Stimulated activated CD4-positive, alpha-beta T cell treated with anti-CD3 and anti-CD28 coated beads, Interleukin-1b, Interleukin-23, amount 100 ng/mL, for 4 hours (primary cell): ENCODE measurements around the gene DMD.
"Not testable (repeated sequence)": the region's sequence is repeated elsewhere in the genome, so short reads cannot be mapped to it uniquely, and the experiment has no call there.

ENCODE experiments used
- DNase-seq, 2 donors: peaks; one replicate each; pipeline ENCODE4 v3.0.0-alpha.2; 2020; ENCODE audit warnings: low read depth in 2 of 2

DMD gene

DNA sequence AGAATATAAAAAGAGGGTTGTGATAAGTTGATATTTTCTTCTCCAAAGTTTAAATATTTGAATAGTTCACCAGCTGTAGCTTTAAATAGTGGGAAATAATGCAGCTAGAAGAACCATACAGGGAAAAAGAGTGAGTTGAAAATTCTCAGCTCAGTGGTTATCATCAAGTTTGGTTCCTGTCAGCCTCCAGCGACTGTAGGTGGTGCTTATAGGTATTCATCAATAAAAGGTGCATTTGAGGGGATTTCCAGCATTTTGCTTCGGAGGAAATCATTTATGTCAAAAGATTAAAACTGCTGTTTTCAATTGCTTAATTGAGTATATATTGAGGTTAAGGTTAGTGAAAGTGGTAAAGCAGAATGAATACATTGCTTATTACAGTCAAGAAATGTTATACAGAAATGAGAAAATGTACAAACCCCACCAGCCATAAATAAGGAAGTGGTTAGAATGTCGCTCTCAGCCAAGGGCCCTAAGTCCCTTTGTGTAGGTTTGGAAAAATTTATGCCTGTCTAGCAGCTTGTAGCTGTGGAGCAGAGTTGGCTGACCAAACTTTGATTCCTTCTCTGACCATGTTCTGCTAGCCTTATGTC is 1606.6 kb downstream of the DMD start:
- DNase-seq, result no peak

DNA sequence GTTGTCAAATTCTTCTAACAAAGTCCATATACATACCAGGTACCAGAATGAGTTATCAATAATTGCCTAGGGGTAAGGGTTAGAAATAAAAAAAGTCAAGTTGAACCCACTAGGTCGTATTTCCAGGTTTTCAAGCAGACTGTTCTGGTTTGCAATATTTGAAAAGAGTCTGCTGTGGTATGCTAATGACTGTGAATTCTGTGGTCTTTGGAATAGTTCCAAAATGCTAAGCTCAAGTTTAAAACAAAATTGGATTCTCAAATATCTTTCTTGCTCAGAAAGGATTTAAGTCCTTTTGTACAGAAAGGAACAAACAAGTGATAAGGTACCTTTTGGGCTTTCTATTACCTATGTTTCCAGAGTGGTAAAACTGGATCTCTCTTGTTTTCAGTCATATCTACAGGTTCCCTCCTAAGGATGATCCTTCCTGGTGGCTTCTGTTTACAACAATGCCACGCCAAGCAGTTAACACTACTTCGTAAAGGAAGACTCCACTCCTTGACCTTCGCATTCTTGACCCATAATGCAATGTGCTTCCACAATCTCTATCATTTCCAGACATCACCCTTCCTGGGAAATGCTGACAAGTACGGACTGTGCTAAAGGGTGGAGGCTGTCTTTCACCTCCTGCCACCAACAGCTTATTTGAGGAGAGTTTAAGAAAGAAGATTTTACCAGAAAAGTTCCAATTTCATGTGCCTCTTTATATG is 1607.8 kb downstream of the DMD start:
- DNase-seq, result no peak

DNA sequence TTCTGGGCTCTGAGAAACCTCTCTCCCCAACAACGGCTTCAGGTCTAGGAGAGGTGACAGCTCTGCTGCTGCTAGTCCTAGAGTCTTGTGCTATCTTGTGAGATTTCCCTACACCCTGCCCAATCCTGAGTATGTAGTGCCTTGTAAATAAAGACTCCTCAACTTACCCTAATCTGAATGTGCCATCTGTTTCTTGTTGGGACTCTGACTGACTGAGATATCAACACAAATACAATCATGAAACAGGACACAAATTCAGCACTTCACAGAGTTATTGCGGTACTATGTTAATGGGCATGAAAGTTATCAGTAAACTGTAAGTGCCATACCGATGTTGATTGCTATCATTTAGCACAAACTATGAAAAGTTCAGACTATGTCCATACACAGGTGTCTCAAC is 1610.5 kb downstream of the DMD start:
- no peak for DNase-seq

DNA sequence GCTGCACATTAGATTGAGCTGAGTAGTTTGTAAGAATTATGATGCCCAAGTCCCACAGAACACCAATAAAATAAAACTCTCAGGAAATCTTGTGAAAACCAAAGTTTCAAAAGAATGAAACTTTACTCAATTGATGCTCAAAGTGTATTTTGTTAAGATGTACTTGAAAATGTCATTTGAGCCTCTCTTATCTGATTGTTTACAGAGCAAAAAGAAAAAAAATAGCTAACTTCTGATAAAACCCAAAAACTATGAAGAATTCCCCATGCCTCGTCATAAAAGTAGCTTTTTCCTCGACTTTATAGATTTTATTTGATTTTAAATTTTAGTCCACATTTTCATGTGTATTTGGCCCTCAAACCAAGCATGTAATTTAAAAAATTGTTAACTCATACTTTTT is 1618.0 kb downstream of the DMD start:
- no peak for DNase-seq

DNA sequence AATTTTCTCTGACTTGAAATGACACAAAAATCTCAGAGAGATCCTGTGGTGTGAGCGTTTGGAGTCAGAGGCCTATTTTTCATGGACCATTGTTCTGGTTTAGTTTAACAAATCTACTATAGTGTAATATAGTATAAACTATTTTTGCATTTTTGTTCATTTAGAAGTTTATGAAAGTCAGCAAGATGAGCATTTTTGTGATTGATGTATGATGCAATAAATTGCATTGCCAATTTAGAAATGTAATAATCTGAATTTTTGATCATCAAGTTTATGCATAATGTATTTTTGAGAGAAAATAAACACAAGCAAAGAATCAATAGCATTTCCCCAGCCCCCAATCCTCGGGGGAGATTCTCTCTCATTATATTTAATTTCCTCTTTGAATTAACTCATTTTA is 1620.0 kb downstream of the DMD start:
- DNase-seq, result no peak

DNA sequence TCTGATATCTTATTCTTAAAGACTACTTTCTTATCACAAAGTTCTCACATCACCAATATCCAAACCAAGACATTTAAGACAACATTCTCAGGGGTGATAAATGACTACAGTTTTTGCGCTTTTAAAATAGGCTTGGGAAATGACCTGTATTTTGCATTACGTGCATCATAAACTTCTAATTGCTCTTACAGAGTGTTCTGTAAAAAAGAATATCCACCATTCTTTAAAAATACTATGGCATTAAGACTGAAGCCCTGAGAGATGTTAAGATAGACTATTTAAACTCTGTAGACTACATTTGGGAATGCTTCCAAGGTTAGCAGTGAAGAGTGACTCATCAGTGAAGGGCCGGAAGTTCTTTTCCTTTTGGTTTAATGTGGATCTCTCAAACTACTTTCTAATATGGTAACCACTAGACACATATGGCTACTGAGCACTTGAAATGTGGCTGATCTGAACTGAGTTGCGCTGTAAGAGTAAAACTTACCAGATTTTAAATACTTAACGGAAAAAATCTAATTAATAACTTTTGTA is 1620.7 kb downstream of the DMD start:
- no peak for DNase-seq

GRCh38 chrX:31589503-31589902 is 1621.8 kb downstream of the DMD start:
- DNase-seq, result no peak

DNA sequence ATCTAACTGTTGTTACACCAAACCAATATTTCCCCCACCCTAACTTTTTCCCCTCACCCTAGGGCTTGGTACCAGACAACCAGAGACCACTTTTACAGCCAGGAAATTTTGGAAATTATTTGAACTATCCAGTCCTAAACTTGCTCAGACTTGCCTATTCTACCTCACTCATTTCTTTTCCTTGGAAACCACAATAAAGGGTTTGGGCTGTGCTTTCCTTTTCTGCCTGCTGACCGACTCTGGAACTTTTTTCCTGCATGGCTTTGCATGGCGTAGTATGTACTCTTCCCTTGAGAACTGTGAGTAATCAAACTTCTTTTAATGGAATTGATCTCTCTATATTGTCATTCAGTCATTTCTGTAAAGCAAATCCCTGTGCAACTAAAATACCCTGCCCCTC is 1623.0 kb downstream of the DMD start:
- DNase-seq, result no peak

DNA sequence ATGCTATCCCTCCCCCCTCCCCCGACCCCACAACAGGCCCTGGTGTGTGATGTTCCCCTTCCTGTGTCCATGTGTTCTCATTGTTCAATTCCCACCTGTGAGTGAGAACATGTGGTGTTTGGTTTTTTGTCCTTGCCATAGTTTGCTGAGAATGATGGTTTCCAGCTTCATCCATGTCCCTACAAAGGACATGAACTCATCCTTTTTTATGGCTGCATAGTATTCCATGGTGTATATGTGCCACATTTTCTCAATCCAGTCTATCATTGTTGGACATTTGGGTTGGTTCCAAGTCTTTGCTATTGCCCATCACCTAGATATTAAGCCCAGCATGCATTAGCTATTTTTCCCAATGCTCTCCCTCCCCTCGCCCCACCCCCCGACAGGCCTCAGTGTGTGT is 1627.5 kb downstream of the DMD start:
- not testable (repeated sequence) for DNase-seq

DNA sequence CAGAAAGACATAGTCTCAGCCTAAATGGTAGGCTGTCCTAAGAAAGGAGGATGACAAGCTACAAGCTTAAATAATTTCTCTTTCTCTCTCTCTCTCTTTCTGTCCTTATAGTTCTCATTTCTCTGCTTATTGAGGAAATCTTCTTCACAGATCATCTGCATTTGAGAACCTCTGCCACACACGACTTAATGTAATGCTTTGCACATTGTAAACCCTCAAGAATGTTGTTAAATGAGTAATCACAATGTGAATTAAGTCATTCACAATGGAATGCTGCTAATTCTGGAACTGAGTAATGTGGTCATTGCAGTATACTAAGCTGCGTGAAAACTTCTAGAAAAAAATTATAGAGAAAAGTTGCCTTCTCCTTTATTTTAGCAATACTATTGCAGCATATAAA is 1630.6 kb downstream of the DMD start:
- no peak for DNase-seq

- no peak for DNase-seq
Observed at GRCh38 chrX:31580227-31580626, 1631.1 kb downstream of the DMD start.

GRCh38 chrX:31572360-31572759 is 1639.0 kb downstream of the DMD start:
- DNase-seq, result no peak

DNA sequence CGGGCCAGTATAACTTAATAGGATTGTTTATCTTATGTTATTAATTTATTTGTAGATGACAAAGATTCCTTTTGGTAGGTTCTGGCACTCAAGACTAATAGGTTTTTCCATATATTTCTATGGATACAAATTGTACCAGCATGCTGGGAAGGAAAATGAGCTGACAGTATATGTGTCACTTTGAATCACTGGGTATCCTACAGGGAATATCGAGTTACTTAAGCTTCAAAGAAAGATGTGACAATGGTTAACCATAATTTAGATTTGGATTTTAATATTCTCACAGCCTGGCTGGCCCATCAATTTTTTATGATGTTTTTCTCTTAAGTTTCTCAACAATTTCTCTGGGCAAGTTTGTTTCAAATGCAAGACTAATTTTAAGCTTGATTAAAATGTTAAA is 1640.7 kb downstream of the DMD start:
- no peak for DNase-seq

GRCh38 chrX:31563792-31564191 is 1647.6 kb downstream of the DMD start:
- no peak for DNase-seq

DNA sequence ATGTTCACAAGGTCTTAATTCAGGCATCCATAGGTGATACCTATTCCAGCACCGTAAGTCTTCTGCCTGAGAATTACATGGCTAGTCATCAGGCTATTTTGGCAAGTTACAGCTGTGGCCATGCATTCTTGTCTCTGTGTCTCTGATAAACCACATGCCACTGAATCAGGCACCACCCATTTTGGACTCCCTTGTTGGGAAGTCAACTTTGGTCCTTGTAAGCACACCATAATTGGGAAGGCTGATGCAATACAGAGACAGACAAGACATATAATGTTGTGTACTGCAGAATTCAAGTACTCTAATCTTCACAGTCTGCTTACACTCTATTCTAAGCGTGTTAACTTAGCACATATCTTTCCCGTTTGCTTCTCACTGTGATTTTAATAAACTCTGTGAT is 1655.8 kb downstream of the DMD start:
- no peak for DNase-seq

GRCh38 chrX:31551913-31552312 is 1659.4 kb downstream of the DMD start:
- no peak for DNase-seq

DNA sequence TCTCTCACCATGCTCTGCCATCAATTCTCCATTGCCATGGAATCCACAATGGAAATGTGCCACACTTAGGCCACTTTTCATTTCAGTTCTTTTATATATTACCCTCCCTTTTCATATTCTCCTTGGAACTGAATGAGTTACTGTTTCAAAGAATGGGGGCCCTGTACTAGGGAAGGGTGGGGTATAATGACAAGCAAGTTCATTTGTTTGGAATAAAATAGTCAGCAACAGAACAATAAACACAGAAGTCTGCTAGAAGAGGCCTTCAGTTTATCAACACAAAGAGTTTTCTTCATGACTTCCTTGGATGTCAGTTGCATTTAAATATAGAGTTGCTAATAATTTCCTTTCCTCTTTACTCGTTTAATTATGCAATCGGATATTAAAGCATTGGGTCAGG is 1661.2 kb downstream of the DMD start:
- DNase-seq, result no peak

DNA sequence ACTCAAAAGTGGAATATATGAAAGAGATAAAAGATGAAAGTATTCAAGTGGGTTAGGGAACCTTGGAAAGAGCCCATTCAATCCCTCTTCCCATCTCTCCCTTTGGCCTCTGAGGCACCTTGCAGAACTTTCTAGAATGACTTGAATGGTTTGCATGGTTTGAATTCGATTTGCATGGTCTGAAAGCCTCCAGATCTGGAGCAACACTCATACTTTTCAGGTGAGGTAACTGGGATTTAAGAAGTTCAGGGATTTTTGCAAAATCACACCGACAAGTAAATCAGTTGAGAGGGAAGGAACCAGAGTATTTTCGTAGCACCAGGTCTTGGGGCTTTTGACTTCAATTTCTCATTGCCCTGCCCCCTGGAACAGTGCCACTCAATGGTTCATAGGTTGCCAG is 1663.5 kb downstream of the DMD start:
- no peak for DNase-seq

DNA sequence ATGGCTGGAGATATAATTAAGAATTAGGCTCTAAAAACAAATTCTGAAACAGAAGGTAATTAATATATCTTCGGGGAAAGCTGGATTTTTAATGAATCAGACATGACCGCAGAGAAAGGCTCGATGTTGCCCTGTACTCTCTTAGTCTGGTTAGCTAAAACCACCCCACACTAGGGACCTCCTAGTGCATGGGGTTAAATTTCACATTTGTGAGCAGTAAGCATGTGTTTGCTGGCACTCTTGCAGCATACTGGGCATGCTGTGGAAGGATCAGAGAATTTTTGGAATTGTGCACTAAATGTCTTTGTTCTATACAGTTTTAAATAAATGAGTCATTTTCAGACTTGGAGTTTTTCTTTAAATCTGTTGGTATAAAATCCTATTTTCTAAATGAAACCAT is 1663.9 kb downstream of the DMD start:
- no peak for DNase-seq

DNA sequence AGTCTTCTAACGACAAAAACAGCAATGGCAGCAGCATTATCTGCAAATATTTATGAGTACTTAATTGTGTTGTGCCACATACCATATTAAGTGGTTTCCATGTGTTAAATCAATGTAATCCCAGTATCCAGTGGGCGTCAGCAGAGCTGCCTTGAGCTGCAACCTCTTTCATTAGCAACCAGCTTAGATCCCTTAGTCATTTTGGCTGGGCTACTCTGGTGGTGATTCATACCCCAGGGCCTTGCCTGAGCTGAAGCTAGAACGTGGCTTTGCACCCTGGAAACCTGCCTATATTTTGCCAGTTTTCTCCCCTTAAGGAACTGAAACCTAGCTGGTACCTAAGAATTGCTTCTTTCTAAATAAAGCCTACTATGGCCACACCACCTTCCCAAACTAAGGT is 1665.2 kb downstream of the DMD start:
- DNase-seq, result no peak

DNA sequence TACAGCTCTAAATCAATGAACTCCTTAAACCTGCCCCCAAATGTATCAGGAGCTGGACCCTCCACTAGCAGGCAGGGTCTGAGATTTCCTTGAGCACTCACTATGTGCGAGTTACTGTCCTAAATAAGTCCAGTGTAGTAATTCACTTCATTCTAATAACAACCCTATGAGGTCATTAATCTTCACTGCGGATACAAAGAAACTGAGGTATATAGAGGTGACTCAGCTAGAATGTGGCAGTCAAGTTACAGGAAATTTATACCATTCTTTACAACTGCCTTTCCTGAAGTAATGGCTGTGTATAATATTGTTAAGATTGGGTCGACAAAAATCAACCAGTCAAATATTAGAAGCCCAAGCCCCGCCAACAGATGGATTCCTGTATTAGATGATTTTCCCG is 1665.6 kb downstream of the DMD start:
- DNase-seq, result no peak

GRCh38 chrX:31545191-31545590 is 1666.2 kb downstream of the DMD start:
- DNase-seq, result no peak

GRCh38 chrX:31543634-31544033 is 1667.7 kb downstream of the DMD start:
- no peak for DNase-seq

GRCh38 chrX:31542566-31542965 is 1668.8 kb downstream of the DMD start:
- no peak for DNase-seq
